Motor neuron (in vitro differentiated cells): ENCODE measurements around the gene HGS. TPM values are rescaled to one million over a fixed set of nuclear protein-coding genes. Genes with fewer than 3 reads are reported as not detected.

Source experiments
- ATAC-seq, 8 experiments: fragments of 200-7000 bp; cut with Tn5 transposase; replicated peaks in 6 of 8; 2 replicates each; pipeline ENCODE4 v1.8.0; 2021; ENCODE audit warnings: mild to moderate bottlenecking in 8 of 8, moderate library complexity in 8 of 8
- H3K27ac ChIP-seq, 2 donors: fragments of 250-450 bp; sonication (Bioruptor Pico); 2 replicates each; pipeline ENCODE4 v1.9.0; 2021; ENCODE audit warnings: antibody characterized with exemption in 2 of 2, mild to moderate bottlenecking in 2 of 2, moderate library complexity in 1 of 2
- H3K4me1 ChIP-seq, 2 donors: fragments of 250-450 bp; sonication (Bioruptor Pico); replicated peaks in 1 of 2; 2 replicates each; pipeline ENCODE4 v1.6.1; 2021; ENCODE audit warnings: antibody characterized with exemption in 2 of 2, mild to moderate bottlenecking in 2 of 2, moderate library complexity in 1 of 2
- H3K4me3 ChIP-seq, 5 donors: fragments of 250-450 bp; sonication (Bioruptor Pico); 2 replicates each; pipeline ENCODE4 v1.9.0; 2021; ENCODE audit warnings: antibody characterized with exemption in 5 of 5, mild to moderate bottlenecking in 5 of 5, moderate library complexity in 4 of 5
- WGBS, 10 experiments: fragments of 450-650 bp; shearing (Covaris generic); methylation state at CpG; one replicate each; pipeline ENCODE4 v1.0.0; 2022; 5-methylcytosine and 5-hydroxymethylcytosine counted together
- in situ Hi-C, 9 experiments: fragments of 400-800 bp; cut with MboI; loops; one replicate each; pipeline ENCODE4 v1.15.0; 2021; ENCODE audit warnings: low sequenced_read_pairs in 9 of 9, low pct_unique_long_range_greater_than_20kb in 2 of 9; ENCODE audit not compliant: unreplicated experiment in 9 of 9
- total RNA-seq, 8 experiments: library from RNA; unstranded; fragments of 300-600 nt; gene quantifications; 2 replicates each; pipeline versions ENCODE4 v1.2.3 to v1.2.4, GENCODE V29; 2022

Gene HGS
- 10 to 100 TPM; 46.1 to 89.5 (median 62.4) TPM for total RNA-seq

- 0 to 1% (median 0%) methylated on average over 4 to 32 of the region's 112 CpGs; no CpG with 5 or more reads in 5 of the 10 experiments for WGBS, 10 experiments
- in situ Hi-C loops, result no loop called here
- ATAC-seq, result peak; percentile 81 to 96 (median 94)
Measured at GRCh38 chr17:81683584-81684441, at the start of gene HGS, which contains the start of gene ARL16. Gene HGS (plus strand): TSS chr17:81684011. CDS start chr17:81684067, 56 bp downstream. Gene ARL16 (minus strand): TSS chr17:81683797. CDS start chr17:81683753, 44 bp downstream.

GRCh38 chr17:81635431-81635830 lies 48.4 kb upstream of the HGS start:
- no peak overlapping the region for H3K27ac ChIP-seq
- H3K4me1 ChIP-seq, result peaks cover 8 to 9% of the 10 kb centered on the region in 2 donors
- peak overlapping the region in 3 of 5 donors; percentile 73 to 99 (median 83) for H3K4me3 ChIP-seq
- ATAC-seq, result no peak
- WGBS, 10 experiments, result 62 to 100% (median 80%) methylated on average over 1 to 5 of the region's 5 CpGs; no CpG with 5 or more reads in 3 of the 10 experiments
- in situ Hi-C loops, result no loop called here

More at GRCh38 chr17:81683584-81684441, at the start of gene HGS, which contains the start of gene ARL16:
- H3K27ac ChIP-seq, result peak within 1 kb of the TSS; percentile 89 to 92
- peaks cover 8 to 13% of the 10 kb centered on the region in 2 donors for H3K4me1 ChIP-seq
- peak within 1 kb of the TSS; percentile 81 to 97 (median 90) for H3K4me3 ChIP-seq

- ATAC-seq, result peak in 5 of 8 experiments; percentile 31 to 82 (median 43)
- 18 to 66% (median 36%) methylated on average over 2 to 16 of the region's 18 CpGs for WGBS, 10 experiments
- Histone ChIP-seq H3K4me1 (peaks cover 8 to 9% of the 10 kb centered on the region in 2 donors), H3K4me3 (peak overlapping the region; percentile 73 to 99 (median 87)), H3K27ac (peak overlapping the region; percentile 91 to 92)
- in situ Hi-C loops, result no loop called here
Measured at GRCh38 chr17:81635973-81636504, 47.8 kb upstream of the HGS start.

- in situ Hi-C loops, result no loop called here
- peak; percentile 75 to 94 (median 88) for ATAC-seq
- WGBS, 10 experiments, result 0 to 7% (median 0%) methylated on average over 1 to 13 of the region's 77 CpGs; no CpG with 5 or more reads in 4 of the 10 experiments
- Histone ChIP-seq H3K27ac (peak within 1 kb of the TSS; percentile 91 to 92), H3K4me3 (peak within 1 kb of the TSS; percentile 73 to 99 (median 87)), H3K4me1 (peaks cover 8 to 9% of the 10 kb centered on the region in 2 donors)
Measured at GRCh38 chr17:81636505-81637288, 47.1 kb upstream of the HGS start, which contains the start of the genes NPLOC4 and TSPAN10. Gene NPLOC4 (minus strand): TSS chr17:81637112. CDS start chr17:81636930, 182 bp downstream. Gene TSPAN10 (plus strand): TSS chr17:81637196. CDS start chr17:81642413, 5,217 bp downstream.

- ATAC-seq, result no peak
- WGBS, 10 experiments, result 70 to 100% (median 94%) methylated on average over 1 to 4 of the region's 4 CpGs; no CpG with 5 or more reads in 1 of the 10 experiments
- Histone ChIP-seq H3K4me3 (no peak overlapping the region), H3K4me1 (peaks cover 8 to 9% of the 10 kb centered on the region in 2 donors), H3K27ac (no peak overlapping the region)
- in situ Hi-C loops, result no loop called here
Measured at GRCh38 chr17:81638683-81639082, 45.1 kb upstream of the HGS start.

- Histone ChIP-seq H3K4me1 (peaks cover 8 to 9% of the 10 kb centered on the region in 2 donors), H3K4me3 (no peak overlapping the region), H3K27ac (no peak overlapping the region)
- in situ Hi-C loops, result no loop called here
- 72 to 93% (median 82%) methylated on average over 2 to 5 of the region's 9 CpGs; no CpG with 5 or more reads in 4 of the 10 experiments for WGBS, 10 experiments
- no peak for ATAC-seq
Measured at GRCh38 chr17:81640011-81640410, 43.8 kb upstream of the HGS start.

GRCh38 chr17:81641825-81642489 lies 41.9 kb upstream of the HGS start:
- WGBS, 10 experiments, result 43 to 91% (median 75%) methylated on average over 2 to 8 of the region's 17 CpGs; no CpG with 5 or more reads in 5 of the 10 experiments
- no peaks in the 10 kb centered on the region for H3K4me1 ChIP-seq
- in situ Hi-C loops, result no loop called here
- ATAC-seq, result peak; percentile 6 to 95 (median 26)
- H3K27ac ChIP-seq, result no peak overlapping the region
- H3K4me3 ChIP-seq, result no peak overlapping the region

GRCh38 chr17:81644496-81644895 lies 39.3 kb upstream of the HGS start:
- 80 to 100% (median 83%) methylated on average over 1 to 3 of the region's 15 CpGs; no CpG with 5 or more reads in 6 of the 10 experiments for WGBS, 10 experiments
- H3K27ac ChIP-seq, result no peak overlapping the region
- no peaks in the 10 kb centered on the region for H3K4me1 ChIP-seq
- in situ Hi-C loops, result no loop called here
- no peak overlapping the region for H3K4me3 ChIP-seq
- ATAC-seq, result peak in 1 of 8 experiments; percentile 4

- no peak overlapping the region for H3K27ac ChIP-seq
- no peak overlapping the region for H3K4me3 ChIP-seq
- H3K4me1 ChIP-seq, result no peaks in the 10 kb centered on the region
- ATAC-seq, result peak in 2 of 8 experiments; percentile 14
- in situ Hi-C loops, result no loop called here
- 70 to 80% (median 75%) methylated on average over 1 to 11 of the region's 29 CpGs; no CpG with 5 or more reads in 5 of the 10 experiments for WGBS, 10 experiments
Measured at GRCh38 chr17:81644976-81645952, 38.5 kb upstream of the HGS start.

- WGBS, 10 experiments, result 44 to 80% (median 64%) methylated on average over 1 to 6 of the region's 12 CpGs; no CpG with 5 or more reads in 7 of the 10 experiments
- ATAC-seq, result peak in 3 of 8 experiments; percentile 9 to 16 (median 9)
- no peak overlapping the region for H3K4me3 ChIP-seq
- no peaks in the 10 kb centered on the region for H3K4me1 ChIP-seq
- no peak overlapping the region for H3K27ac ChIP-seq
- in situ Hi-C loops, result no loop called here
Measured at GRCh38 chr17:81646869-81647600, 36.8 kb upstream of the HGS start.
